Mesothelial cell of epicardium (in vitro differentiated cells): ENCODE data around the gene PANX2. TPM values are rescaled to one million over a fixed set of nuclear protein-coding genes. Genes with fewer than 3 reads are reported as not detected.
A peak's percentile ranks its signal among the peaks of the same experiment; 100 is the strongest.

Experiments
- DNase-seq, 2 experiments: peaks; one replicate each; pipeline ENCODE4 v3.0.0; 2021; ENCODE audit warnings: low spot score in 2 of 2; ENCODE audit not compliant: unreplicated experiment in 2 of 2
- H3K27ac Mint-ChIP-seq: 2 replicates; pipeline ENCODE4 v1.8.0; 2021; ENCODE audit warnings: mixed read lengths
- H3K27me3 Mint-ChIP-seq: 2 replicates; pipeline ENCODE4 v1.8.0; 2021; ENCODE audit warnings: low read depth, mixed read lengths
- H3K36me3 Mint-ChIP-seq: 2 replicates; pipeline ENCODE4 v1.8.0; 2021; ENCODE audit warnings: mixed read lengths
- H3K4me1 Mint-ChIP-seq: 2 replicates; pipeline ENCODE4 v1.8.0; 2021; ENCODE audit warnings: mixed read lengths
- H3K4me3 Mint-ChIP-seq: 2 replicates; pipeline ENCODE4 v1.8.0; 2021; ENCODE audit warnings: mild to moderate bottlenecking, moderate library complexity, mixed read lengths
- H3K9me3 Mint-ChIP-seq: 2 replicates; pipeline ENCODE4 v1.8.0; 2021; ENCODE audit warnings: mixed read lengths
- total RNA-seq: library from RNA; stranded (reverse); gene quantifications from 3 replicates; pipeline ENCODE4 v1.2.1, GENCODE V29; 2021
- TF ChIP-seq, protein P1 (sequence below): fragments of 200-600 bp; sonication (generic); IDR thresholded peaks from one replicate; pipeline ENCODE4 v1.5.0; 2021; ENCODE audit warnings: antibody characterized with exemption; ENCODE audit not compliant: unreplicated experiment

Gene PANX2
- total RNA-seq, 1 donor from 2014 or later: 7.0 TPM

DNA sequence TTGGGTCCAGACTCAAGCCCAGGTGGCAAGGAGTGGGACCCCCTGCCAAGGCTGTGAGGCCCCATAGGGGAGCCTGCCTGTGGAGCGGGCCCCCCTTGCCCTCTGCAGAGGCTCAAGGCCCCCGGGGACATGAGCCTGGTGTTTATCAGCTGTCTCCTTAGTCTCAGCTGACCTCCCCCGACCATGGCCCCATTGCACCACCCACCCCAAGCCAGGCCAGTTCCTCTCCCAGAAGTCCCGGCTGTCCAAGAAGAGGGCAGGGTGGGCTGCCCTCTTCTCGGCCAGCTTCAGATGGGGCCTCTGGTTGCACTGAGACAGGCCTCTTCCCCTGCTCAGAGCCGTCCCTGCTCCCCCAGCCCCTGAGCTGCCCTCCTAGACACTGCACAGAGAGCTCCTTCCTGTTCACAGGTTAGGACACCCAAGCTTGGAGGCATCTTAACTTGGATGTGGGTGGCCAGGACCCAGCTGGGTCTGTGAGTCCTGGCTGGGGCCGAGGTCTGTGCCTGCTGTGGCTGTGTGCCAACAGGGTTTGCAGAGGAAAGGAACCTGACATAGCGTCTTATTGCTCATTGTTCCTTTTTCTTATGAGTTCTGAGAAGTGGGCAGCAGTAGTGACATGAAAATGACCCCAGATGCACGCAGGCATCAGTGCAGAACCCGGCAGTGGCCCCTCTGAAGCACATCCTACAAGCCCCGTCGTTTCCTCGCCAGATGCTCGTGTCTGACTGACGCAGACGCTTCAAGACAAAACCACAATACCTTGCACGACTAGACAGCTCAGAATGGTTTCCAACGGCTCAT is 20.6 kb downstream of the PANX2 start:
- no peak for DNase-seq
- Mint-ChIP-seq H3K4me3 (peak overlapping the region; percentile 55), H3K9me3 (no peaks in the 10 kb centered on the region), H3K27me3 (no peaks in the 10 kb centered on the region), H3K4me1 (peaks cover 23% of the 10 kb centered on the region), H3K36me3 (no peaks in the 10 kb centered on the region), H3K27ac (peak overlapping the region; percentile 87)
- TF ChIP-seq, protein P1, sequence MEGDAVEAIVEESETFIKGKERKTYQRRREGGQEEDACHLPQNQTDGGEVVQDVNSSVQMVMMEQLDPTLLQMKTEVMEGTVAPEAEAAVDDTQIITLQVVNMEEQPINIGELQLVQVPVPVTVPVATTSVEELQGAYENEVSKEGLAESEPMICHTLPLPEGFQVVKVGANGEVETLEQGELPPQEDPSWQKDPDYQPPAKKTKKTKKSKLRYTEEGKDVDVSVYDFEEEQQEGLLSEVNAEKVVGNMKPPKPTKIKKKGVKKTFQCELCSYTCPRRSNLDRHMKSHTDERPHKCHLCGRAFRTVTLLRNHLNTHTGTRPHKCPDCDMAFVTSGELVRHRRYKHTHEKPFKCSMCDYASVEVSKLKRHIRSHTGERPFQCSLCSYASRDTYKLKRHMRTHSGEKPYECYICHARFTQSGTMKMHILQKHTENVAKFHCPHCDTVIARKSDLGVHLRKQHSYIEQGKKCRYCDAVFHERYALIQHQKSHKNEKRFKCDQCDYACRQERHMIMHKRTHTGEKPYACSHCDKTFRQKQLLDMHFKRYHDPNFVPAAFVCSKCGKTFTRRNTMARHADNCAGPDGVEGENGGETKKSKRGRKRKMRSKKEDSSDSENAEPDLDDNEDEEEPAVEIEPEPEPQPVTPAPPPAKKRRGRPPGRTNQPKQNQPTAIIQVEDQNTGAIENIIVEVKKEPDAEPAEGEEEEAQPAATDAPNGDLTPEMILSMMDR: no peak

DNA sequence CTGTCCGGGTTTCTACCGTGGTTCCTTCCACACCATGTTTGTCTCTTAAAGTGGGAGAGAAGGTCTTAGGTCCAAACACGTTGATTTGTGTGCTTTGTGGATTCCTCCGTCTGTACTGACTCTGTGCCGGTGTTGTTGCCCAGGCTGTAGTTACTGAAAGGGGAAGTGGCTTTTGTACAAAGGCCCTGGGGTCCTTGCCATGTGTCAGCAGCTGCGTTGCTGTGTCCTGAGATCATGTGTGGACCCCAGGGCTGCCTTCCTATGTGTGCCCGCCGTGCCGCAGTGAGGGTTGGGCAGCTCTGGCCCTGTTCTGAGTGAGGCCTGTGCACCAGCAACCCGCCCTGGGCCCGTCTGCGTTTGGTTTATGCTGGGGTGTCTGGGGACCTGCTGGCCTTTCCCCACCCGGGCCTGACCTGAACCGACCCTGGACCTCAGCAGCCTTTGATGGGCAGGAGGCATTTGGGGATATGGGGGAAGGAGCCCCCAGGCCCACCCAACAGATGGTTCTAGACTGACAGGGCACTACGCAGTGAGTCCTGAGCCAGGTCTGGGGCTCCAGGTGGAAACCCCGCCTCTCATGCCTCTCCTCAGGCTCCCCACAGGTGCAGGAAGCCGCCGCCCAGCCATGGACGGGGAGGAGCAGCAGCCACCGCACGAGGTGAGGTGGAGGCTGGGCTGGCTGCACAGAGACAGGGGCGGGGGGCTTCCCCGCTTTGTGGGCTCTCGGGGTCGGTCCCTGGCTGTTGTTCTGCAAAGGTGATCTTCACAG is 22.1 kb downstream of the PANX2 start:
- Mint-ChIP-seq H3K4me3 (no peak overlapping the region), H3K27me3 (no peaks in the 10 kb centered on the region), H3K9me3 (no peaks in the 10 kb centered on the region), H3K27ac (no peak overlapping the region), H3K36me3 (no peaks in the 10 kb centered on the region), H3K4me1 (peaks cover 20% of the 10 kb centered on the region)
- TF ChIP-seq, protein P1: no peak
- no peak for DNase-seq

DNA sequence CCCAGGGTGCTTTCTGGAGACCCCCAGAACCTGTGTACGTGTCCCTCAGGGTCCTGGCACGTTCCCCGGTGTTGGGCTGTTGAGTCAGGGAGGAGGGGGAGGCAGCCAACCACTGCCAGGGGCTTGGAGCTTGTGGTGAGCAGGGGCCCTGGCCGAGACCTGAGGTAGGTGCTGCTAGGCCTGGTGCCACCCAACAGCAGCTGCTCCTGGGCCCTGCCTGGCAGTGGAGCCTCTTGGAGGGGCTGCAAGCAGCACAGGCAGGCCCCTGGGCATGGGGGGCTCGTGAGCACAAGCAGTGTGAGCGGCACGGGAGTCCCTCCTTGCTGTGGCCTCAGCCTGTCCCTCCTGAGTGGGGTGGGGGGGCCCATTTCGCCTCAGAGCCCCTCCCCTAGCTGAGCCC is 23.1 kb downstream of the PANX2 start:
- H3K4me1 Mint-ChIP-seq: peaks cover 20% of the 10 kb centered on the region
- H3K9me3 Mint-ChIP-seq: no peaks in the 10 kb centered on the region
- H3K4me3 Mint-ChIP-seq: no peak overlapping the region
- no peaks in the 10 kb centered on the region for H3K27me3 Mint-ChIP-seq
- no peak for DNase-seq
- TF ChIP-seq, protein P1: no peak
- H3K27ac Mint-ChIP-seq: no peak overlapping the region
- H3K36me3 Mint-ChIP-seq: no peaks in the 10 kb centered on the region

DNA sequence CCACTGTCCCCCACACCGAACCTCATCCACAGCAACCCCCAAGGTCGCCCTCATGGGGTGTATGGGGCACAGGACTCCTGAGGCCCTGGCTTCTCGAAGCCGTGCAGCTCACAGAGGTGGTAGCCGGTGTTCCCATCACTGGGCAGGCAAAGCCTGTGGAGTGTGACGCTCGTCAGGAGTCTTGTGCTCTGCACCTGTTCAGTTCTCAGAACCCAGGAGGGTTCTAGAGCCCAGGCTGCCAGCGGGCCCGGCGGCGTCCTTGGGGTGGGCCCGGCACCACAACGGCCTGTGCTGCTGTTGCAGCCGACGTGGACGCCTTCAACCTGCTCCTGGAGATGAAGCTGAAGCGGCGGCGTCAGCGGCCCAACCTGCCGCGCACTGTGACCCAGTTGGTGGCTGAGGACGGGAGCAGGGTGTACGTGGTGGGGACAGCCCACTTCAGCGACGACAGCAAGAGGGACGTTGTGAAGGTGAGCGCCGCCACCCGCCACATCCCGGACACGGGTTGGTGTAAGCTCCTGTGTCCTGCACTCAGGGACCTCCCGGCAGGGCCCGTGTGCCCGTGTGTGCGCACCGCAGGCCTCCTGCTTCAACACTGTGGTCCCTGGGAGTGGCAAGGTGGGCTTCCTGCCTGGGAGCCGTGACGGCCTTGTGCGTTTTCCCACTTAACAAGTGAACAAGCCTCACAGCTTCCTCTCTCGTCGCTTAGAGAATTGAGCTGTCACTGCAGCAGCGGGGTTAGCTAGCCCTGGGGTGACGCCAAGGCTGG is 23.7 kb downstream of the PANX2 start:
- H3K9me3 Mint-ChIP-seq: no peaks in the 10 kb centered on the region
- DNase-seq: no peak
- TF ChIP-seq, protein P1: no peak
- no peak overlapping the region for H3K27ac Mint-ChIP-seq
- H3K27me3 Mint-ChIP-seq: no peaks in the 10 kb centered on the region
- no peak overlapping the region for H3K4me3 Mint-ChIP-seq
- H3K4me1 Mint-ChIP-seq: peaks cover 19% of the 10 kb centered on the region
- H3K36me3 Mint-ChIP-seq: no peaks in the 10 kb centered on the region

DNA sequence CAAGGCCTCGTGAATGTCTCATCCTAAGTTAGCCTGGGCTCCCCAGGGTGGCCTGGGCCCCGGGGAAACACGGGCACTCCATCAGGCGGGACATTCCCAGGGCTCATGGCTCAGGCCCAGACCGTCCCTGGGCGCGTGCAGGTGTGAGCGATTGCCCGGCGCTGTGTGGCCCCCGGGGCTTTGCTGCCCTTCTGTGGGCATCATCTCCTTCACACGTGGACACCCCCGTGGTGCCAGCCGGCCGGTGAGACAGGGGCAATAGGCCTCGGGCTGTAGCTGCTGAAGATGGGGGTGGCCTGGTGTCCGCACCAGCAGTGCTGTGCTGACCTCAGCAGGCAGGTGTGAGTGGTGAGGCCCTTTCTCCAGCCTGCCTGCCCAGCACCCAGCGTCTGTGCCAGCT is 25.7 kb downstream of the PANX2 start:
- Mint-ChIP-seq H3K27me3 (no peaks in the 10 kb centered on the region), H3K4me1 (peaks cover 10% of the 10 kb centered on the region)

More for the DNA sequence above, 25.7 kb downstream of the PANX2 start:
- DNase-seq: no peak
- TF ChIP-seq, protein P1: no peak
- Mint-ChIP-seq H3K27ac (no peak overlapping the region), H3K4me3 (no peak overlapping the region), H3K9me3 (no peaks in the 10 kb centered on the region), H3K36me3 (no peaks in the 10 kb centered on the region)
